Vagina (tissue), 2 donors: ENCODE data around the gene SVBP. TPM values are rescaled to one million over a fixed set of nuclear protein-coding genes. Genes with fewer than 3 reads are reported as not detected.

Experiments
- DNase-seq, 2 donors: peaks; one replicate each; pipeline ENCODE4 v3.0.0-alpha.2; 2017; ENCODE audit errors: extremely low spot score in 2 of 2
- H3K27ac ChIP-seq: fragments of 200-600 bp; sonication (generic); one replicate; pipeline ENCODE4 v1.5.1; 2019
- H3K27me3 ChIP-seq: fragments of 200-600 bp; sonication (generic); one replicate; pipeline ENCODE4 v1.5.1; 2019
- H3K36me3 ChIP-seq, 2 donors: fragments of 200-600 bp; sonication (generic); one replicate each; pipeline ENCODE4 v1.5.1; 2017 to 2019
- H3K4me1 ChIP-seq: fragments of 200-600 bp; sonication (generic); one replicate; pipeline ENCODE4 v1.5.1; 2019
- H3K4me3 ChIP-seq, 2 donors: fragments of 200-600 bp; sonication (generic); 1 replicate in 1 of 2; 2 replicates in 1 of 2; pipeline ENCODE4 v1.5.1; 2016 to 2019
- H3K9me3 ChIP-seq: fragments of 200-600 bp; sonication (generic); one replicate; pipeline ENCODE4 v1.5.1; 2019
- CTCF ChIP-seq, 3 experiments: fragments of 450-650 bp in 2 of 3; fragments of 200-600 bp in 1 of 3; sonication (generic) in 1 of 3; IDR thresholded peaks; one replicate each; pipeline ENCODE4 v1.5.1; 2017 to 2019; ENCODE audit warnings: antibody characterized with exemption in 3 of 3, mild to moderate bottlenecking in 2 of 3, moderate library complexity in 2 of 3
- POLR2A ChIP-seq, 2 donors: fragments of 450-650 bp; IDR thresholded peaks; one replicate each; pipeline ENCODE4 v1.6.1; 2017; ENCODE audit warnings: antibody characterized with exemption in 2 of 2, mild to moderate bottlenecking in 2 of 2, moderate library complexity in 2 of 2
- POLR2AphosphoS5 ChIP-seq, 2 donors: sonication (generic); formaldehyde crosslinking; IDR thresholded peaks; one replicate each; pipeline ENCODE4 v1.9.0; 2017; ENCODE audit warnings: antibody characterized with exemption in 2 of 2, mild to moderate bottlenecking in 2 of 2, low read depth in 1 of 2; ENCODE audit not compliant: insufficient read depth in 1 of 2
- intact Hi-C: fragments of 100-400 bp; cut with DNase I; formaldehyde crosslinking; loops from one replicate; pipeline ENCODE4 v1.15.1; 2023
- total RNA-seq: library from RNA; depleted of rRNA; stranded (reverse); fragments of >200 nt; gene quantifications from one replicate; pipeline ENCODE4 v1.2.3, GENCODE V29; 2016

Gene SVBP
- total RNA-seq, 1 donor from 2014 or later = 23.8 TPM

GRCh38 chr1:42845866-42846256 is 28.7 kb upstream of the SVBP start:
- Histone ChIP-seq H3K27ac (peak overlapping the region; percentile 71), H3K36me3 (peaks cover 0 to 11% of the 10 kb centered on the region in 2 donors), H3K4me1 (peaks cover 25% of the 10 kb centered on the region), H3K9me3 (no peaks in the 10 kb centered on the region), H3K4me3 (peak overlapping the region; percentile 79 to 98), H3K27me3 (no peaks in the 10 kb centered on the region)
- intact Hi-C loops = no loop called here
- no peak for TF ChIP-seq CTCF (IDR thresholded peaks at IDR 0.05)
- no peak for TF ChIP-seq POLR2A (IDR thresholded peaks at IDR 0.05)
- TF ChIP-seq POLR2AphosphoS5 (IDR thresholded peaks at IDR 0.05; ENCODE audit: insufficient read depth in 1 of 2, low read depth in 1 of 2) = no peak
- DNase-seq = no peak

DNA sequence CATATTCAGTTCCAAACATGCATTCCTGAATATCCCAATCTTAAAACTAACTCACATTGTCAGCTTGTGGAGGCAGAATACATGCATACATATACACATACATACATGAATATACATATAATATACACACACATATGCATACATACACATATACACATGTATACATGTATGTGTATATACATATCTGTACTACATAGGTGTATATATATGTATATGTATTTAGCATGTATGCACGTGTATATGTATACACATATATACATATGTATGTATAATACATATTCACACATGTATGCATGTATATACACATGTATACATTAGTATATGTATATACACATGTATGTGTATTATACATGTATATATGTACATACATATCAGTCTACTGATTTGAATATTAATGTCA is 28.0 kb upstream of the SVBP start:
- intact Hi-C loops = no loop called here
- no peak for DNase-seq
- Histone ChIP-seq H3K9me3 (no peaks in the 10 kb centered on the region), H3K27ac (no peak overlapping the region), H3K27me3 (no peaks in the 10 kb centered on the region), H3K36me3 (peaks cover 0 to 7% of the 10 kb centered on the region in 2 donors), H3K4me1 (peaks cover 25% of the 10 kb centered on the region), H3K4me3 (peak overlapping the region in 1 of 2 donors; percentile 79)
- no peak for TF ChIP-seq POLR2AphosphoS5 (IDR thresholded peaks at IDR 0.05; ENCODE audit: insufficient read depth in 1 of 2, low read depth in 1 of 2)
- TF ChIP-seq POLR2A (IDR thresholded peaks at IDR 0.05) = no peak
- no peak for TF ChIP-seq CTCF (IDR thresholded peaks at IDR 0.05)

DNA sequence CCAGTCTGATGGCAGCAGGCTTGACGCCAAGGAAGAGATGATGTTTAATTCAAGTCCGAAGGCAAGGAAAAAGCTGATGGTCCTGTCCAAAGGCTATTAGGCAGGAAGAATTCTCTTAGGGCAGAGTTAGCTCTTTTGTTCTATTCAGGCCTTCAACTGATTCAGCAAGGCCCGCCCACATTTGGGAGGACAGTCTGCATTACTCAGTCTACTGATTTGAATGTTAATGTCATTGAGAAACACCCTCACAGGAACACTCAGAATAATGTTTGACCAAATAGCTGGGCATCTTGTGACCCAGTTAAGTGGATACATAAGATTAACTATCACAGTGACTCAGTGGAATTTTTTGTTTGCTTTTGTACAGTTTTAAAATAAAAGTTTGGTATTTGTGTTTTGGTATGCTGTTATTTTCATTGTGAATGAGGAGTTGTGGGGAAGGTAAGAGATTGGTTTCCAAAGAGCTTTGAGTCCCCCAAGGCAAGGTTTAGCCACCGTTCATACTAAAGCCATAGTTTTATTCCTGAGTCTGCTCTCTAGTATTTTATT is 27.5 kb upstream of the SVBP start:
- peaks cover 25% of the 10 kb centered on the region for H3K4me1 ChIP-seq
- H3K27ac ChIP-seq = no peak overlapping the region
- intact Hi-C loops = no loop called here
- TF ChIP-seq POLR2AphosphoS5 (IDR thresholded peaks at IDR 0.05; ENCODE audit: insufficient read depth in 1 of 2, low read depth in 1 of 2) = no peak
- TF ChIP-seq POLR2A (IDR thresholded peaks at IDR 0.05) = no peak
- TF ChIP-seq CTCF (IDR thresholded peaks at IDR 0.05) = no peak
- no peak for DNase-seq
- H3K36me3 ChIP-seq = peaks cover 0 to 6% of the 10 kb centered on the region in 2 donors
- H3K9me3 ChIP-seq = no peaks in the 10 kb centered on the region
- no peaks in the 10 kb centered on the region for H3K27me3 ChIP-seq
- H3K4me3 ChIP-seq = no peak overlapping the region

- Histone ChIP-seq H3K4me3 (no peak overlapping the region), H3K4me1 (peaks cover 7% of the 10 kb centered on the region), H3K9me3 (no peaks in the 10 kb centered on the region), H3K27ac (no peak overlapping the region), H3K36me3 (no peaks in the 10 kb centered on the region), H3K27me3 (no peaks in the 10 kb centered on the region)
- TF ChIP-seq CTCF (IDR thresholded peaks at IDR 0.05) = no peak
- TF ChIP-seq POLR2A (IDR thresholded peaks at IDR 0.05) = no peak
- TF ChIP-seq POLR2AphosphoS5 (IDR thresholded peaks at IDR 0.05; ENCODE audit: insufficient read depth in 1 of 2, low read depth in 1 of 2) = no peak
- DNase-seq = no peak
- intact Hi-C loops = no loop called here
Observed at GRCh38 chr1:42841440-42842147, 24.4 kb upstream of the SVBP start.

GRCh38 chr1:42841010-42841409 is 23.8 kb upstream of the SVBP start:
- Histone ChIP-seq H3K27ac (no peak overlapping the region), H3K9me3 (no peaks in the 10 kb centered on the region), H3K36me3 (no peaks in the 10 kb centered on the region), H3K27me3 (no peaks in the 10 kb centered on the region), H3K4me1 (peaks cover 7% of the 10 kb centered on the region), H3K4me3 (no peak overlapping the region)
- intact Hi-C loops = no loop called here
- no peak for TF ChIP-seq POLR2AphosphoS5 (IDR thresholded peaks at IDR 0.05; ENCODE audit: insufficient read depth in 1 of 2, low read depth in 1 of 2)
- no peak for TF ChIP-seq CTCF (IDR thresholded peaks at IDR 0.05)
- no peak for TF ChIP-seq POLR2A (IDR thresholded peaks at IDR 0.05)
- DNase-seq = no peak
